Posterior cingulate gyrus (tissue), 11 donors: ENCODE results near the gene FUT2.
A peak's percentile ranks its signal among the peaks of the same experiment; 100 is the strongest.

Experiments
- DNase-seq, 10 donors: peaks; one replicate each; pipeline versions ENCODE4 v3.0.0 to v3.0.0-alpha.2; 2020 to 2021; ENCODE audit warnings: mixed read lengths in 3 of 10
- intact Hi-C: fragments of 100-400 bp; cut with DNase I; formaldehyde crosslinking; loops from one replicate; pipeline ENCODE4 v1.15.1; 2023

FUT2 gene

GRCh38 chr19:48720251-48720612 is 24.5 kb downstream of the FUT2 start:
- no peak for DNase-seq

DNA sequence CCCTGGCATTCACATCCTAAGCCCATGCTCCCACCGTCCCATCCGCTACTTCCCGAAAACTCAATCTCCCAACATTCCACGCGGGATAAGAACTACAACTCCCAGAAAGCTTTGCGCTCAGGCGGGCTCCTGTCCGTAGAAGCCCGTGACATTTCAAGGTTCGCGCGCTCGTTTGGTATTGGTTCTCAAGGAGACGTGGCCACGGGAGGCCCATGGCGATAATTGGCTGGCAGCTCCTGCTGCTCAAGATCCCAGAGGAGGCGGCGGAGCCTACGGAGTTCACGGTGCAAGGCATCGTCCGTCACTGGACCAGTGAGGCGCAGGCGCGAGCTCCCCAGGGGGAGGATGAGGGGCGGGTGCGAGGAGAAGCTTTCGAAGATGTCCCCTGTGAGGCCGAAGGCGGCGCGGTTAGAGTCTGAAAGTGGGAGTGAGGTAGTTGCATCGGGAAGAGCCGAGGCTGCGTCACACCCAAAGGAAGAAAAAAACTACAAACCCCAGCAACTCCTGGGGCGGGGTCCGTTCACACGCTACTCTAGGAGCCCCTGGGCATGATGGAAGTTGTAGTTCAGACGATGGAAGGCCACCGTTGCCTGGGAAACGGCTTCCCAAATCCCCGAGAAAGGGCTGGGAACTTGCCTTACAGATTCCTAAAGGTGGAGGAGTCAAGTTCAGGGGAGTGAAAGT is 25.0 kb downstream of the FUT2 start:
- peak; percentile 98 to 100 (median 100) for DNase-seq
- intact Hi-C loops: loop anchor here (5.0 kb wide), 1 partner anchor 73 kb away; the partner anchor contains the start of gene CA11

More at GRCh38 chr19:48720251-48720612, 24.5 kb downstream of the FUT2 start:
- intact Hi-C loops: loop anchor here (5.0 kb wide), 1 partner anchor 73 kb away; the partner anchor contains the start of gene CA11

DNA sequence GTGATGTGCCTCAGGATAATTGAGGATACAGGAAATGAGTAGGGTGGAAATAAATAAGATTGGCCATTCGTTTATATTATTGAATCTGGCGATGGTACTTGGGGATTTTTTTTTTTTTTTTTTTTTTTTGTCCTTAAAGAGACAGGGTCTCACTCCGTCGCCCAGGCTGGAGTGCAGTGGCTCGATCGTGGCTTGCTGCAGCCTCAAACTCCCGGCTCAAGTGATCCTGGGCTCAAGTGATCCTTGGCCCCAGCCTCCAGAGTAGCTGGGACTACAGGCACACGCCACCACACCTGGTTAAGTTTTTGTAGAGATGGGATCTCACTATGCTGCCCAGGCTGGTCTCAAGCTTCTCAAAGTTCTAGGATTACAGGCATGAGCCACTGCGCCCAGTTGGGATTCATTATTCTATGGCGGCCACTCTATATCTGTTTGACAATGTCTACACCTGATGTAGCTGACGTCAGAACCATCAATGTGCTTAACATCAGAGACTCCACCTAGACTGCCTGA is 26.5 kb downstream of the FUT2 start:
- peak in 2 of 10 donors; percentile 27 to 68 for DNase-seq
- intact Hi-C loops: loop anchor here (5.0 kb wide), 1 partner anchor 75 kb away; the partner anchor contains the start of gene CA11

- intact Hi-C loops: loop anchor here (5.0 kb wide), 1 partner anchor 78 kb away; the partner anchor contains the start of gene CA11
- peak in 1 of 10 donors; percentile 2 for DNase-seq
Observed at GRCh38 chr19:48724796-48725753, 29.3 kb downstream of the FUT2 start.

- no peak for DNase-seq
- intact Hi-C loops: no loop called here
Observed at GRCh38 chr19:48726556-48726955, 30.8 kb downstream of the FUT2 start.

- DNase-seq: no peak
- intact Hi-C loops: no loop called here
Observed at GRCh38 chr19:48728911-48729664, 33.3 kb downstream of the FUT2 start.

GRCh38 chr19:48731452-48731851 is 35.7 kb downstream of the FUT2 start:
- intact Hi-C loops: no loop called here
- DNase-seq: no peak

- intact Hi-C loops: no loop called here
- DNase-seq: no peak
Observed at GRCh38 chr19:48734625-48735024, 38.9 kb downstream of the FUT2 start.

DNA sequence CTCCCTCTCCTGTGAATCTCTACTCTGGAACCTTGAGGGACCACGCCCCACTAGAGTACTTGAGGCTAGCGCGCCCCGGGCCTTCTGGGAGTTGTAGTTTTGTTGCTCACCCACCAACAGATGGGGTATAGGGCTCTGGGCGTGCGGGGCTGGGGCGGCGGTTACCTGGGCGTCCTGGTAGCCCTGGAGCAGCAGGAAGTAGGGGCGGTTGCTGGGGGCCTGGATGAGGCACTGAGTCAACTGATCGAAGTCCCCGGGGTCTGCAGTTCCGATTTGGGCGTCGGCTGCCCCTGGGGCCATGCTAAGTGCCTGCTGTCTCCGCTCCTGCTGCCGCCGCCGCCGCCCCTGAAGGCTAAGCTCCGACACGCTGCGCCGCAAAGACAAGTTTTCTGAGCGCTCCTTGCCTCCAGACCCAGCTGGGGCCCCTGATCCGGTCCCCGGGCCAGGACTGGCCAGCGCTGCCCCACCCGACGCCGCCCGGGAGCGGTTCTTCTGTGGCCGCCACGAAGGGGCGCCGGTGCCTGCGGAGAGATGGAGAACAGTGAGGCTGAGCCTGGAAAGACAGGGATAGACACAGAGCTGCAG is 39.4 kb downstream of the FUT2 start:
- no peak for DNase-seq
- intact Hi-C loops: no loop called here

DNA sequence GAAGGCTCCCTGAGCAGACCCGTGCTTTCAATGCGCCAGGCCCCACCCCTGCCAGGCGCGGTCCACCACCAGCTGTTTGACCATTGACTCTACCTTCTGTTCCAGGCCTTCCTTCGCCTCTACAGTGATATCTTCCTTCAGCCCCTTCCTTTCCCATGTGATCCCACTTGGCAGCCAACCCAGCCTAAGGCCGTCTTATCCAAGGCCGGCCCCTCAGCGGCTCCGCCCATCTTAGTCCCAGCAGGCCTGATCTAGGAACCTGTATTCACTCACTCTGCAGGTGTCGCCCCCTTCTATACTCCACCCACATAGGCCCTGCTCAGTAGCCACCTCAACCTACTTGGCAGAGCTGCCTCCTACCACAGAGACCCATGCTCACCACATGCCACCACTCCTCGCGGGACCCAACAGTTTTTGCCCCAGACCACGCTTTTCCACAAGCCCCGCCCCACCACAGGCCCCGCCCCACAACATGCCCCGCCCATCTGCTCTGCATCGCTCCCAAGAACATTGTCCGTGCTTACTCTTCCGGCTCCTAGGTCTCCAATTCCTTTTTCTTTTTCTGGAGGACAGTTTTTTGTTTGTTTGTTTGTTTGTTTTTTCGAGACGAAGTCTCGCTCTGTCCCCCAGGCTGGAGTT is 41.7 kb downstream of the FUT2 start:
- intact Hi-C loops: no loop called here
- no peak for DNase-seq

GRCh38 chr19:48738557-48739403 is 43.0 kb downstream of the FUT2 start:
- intact Hi-C loops: no loop called here
- DNase-seq: peak; percentile 73 to 98 (median 86)

DNA sequence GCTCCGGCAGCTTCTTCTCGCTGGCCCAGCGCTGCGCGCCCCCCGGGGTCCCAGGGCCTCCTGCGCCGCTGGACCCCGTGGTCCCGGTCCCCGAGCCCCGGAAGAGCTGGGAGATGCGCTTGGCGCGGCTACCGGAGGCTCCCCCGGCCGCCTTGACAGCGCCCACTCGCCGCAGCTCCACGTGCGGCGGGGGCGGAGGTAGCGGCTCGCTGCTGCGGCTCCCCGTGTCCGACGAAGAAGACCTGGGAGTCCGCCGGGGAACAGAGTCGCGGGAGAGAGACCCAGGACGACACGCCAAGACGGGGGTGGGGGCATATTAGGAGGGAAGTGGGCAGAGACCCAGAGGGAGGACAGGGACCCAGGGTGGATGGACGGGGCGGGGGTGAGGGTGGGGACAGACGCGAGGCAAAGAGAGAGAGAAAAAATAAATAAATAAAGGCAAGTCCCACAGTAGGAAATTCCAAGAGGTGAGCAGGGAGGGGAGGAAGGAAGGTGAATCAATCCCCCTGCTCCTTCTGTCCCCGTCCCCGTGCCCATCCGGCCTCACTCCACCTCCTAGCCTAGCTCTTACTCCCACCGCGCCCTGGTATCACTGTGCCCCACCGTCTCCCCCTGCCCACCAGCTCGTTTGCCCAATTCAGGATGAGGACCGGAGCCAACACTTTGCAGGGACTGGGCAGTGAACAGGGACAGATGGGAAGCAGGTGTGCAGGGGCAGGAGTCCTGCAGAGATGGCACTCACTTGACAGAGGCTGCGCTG is 43.8 kb downstream of the FUT2 start:
- peak in 1 of 10 donors; percentile 58 for DNase-seq
- intact Hi-C loops: no loop called here

DNA sequence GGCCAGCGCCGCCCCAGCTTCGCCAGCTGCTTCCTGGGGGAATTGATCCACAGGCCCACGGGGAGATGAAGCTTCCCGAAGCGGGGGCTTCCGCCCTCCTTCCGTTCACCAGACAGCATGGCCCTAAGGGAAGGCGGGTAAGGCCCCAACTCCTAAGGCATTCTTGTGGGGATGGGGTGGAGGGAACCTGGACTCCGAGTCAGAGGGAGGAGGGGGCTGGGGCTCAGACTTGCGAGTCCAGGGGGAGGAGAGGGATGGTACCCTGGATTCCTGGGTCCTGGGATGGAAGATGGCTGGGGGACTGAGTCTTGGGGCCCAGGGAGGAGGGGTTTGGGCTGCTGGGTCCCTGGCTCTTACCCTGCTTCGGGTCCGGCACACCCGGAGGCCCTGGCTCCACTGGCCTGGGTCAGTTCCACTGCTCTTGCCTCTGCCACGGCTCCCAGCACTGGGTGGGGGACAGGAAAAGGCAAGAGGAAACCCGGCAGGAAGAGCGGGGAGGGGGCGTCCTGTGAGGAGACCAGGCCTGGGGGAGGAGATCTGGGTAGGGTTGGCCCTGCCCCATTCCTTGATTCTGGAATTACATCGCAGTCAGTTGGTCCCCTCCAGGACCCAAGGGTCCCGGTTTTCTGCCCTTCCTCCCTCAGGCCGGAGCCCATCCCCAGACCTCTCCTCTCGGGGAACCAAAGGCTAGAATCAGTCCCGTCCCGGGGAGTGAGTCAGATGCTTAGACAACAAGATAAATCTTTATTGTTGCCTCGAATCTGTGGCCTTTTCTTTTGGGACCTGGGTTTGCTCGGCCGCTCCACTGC is 44.6 kb downstream of the FUT2 start, which contains the start of gene RASIP1:
TSS of gene RASIP1 (minus strand) at position 447 of the 809 bp plus-strand sequence. CDS start at position 119, 328 bp downstream.
- DNase-seq: peak in 1 of 10 donors; percentile 66
- intact Hi-C loops: no loop called here

- peak in 1 of 10 donors; percentile 72 for DNase-seq
- intact Hi-C loops: no loop called here
Observed at GRCh38 chr19:48741129-48741999, 45.6 kb downstream of the FUT2 start.

GRCh38 chr19:48742096-48742495 is 46.3 kb downstream of the FUT2 start:
- intact Hi-C loops: no loop called here
- DNase-seq: no peak
